WTC11 (cell line): Measurements from ENCODE around the gene ZNF35. TPM values are rescaled to one million over a fixed set of nuclear protein-coding genes. Genes with fewer than 3 reads are reported as not detected.

Experiments used
- ATAC-seq: fragments of 200-7000 bp; cut with Tn5 transposase; 2 replicates; pipeline ENCODE4 v1.10.0; 2021; ENCODE audit warnings: mild to moderate bottlenecking, moderate library complexity
- CTCF ChIA-PET: fragments of 300-600 bp; sonication (Branson Sonifier 250); formaldehyde crosslinking; loops from one replicate; lab custom pipeline; 2021; ENCODE audit warnings: antibody characterized with exemption; lab: Charles Lee
- POLR2A ChIA-PET: fragments of 350-600 bp; sonication (Branson Sonifier 250); formaldehyde crosslinking; loops from one replicate; lab custom pipeline; 2021; ENCODE audit warnings: antibody characterized with exemption; lab: Charles Lee
- DNase-seq: peaks from one replicate; pipeline ENCODE4 v3.0.0; 2021; ENCODE audit warnings: low spot score
- H3K27ac Mint-ChIP-seq: 2 replicates; pipeline ENCODE4 v1.8.0; 2021; ENCODE audit warnings: mixed read lengths
- H3K27me3 Mint-ChIP-seq: 2 replicates; pipeline ENCODE4 v1.8.0; 2021; ENCODE audit warnings: low read depth, mild to moderate bottlenecking, moderate library complexity, mixed read lengths
- H3K36me3 Mint-ChIP-seq: 2 replicates; pipeline ENCODE4 v1.8.0; 2021; ENCODE audit warnings: mixed read lengths
- H3K4me1 Mint-ChIP-seq: 2 replicates; pipeline ENCODE4 v1.8.0; 2022; ENCODE audit warnings: mixed read lengths
- H3K4me3 Mint-ChIP-seq: 2 replicates; pipeline ENCODE4 v1.8.0; 2021; ENCODE audit warnings: mild to moderate bottlenecking, moderate library complexity, mixed read lengths
- H3K9me3 Mint-ChIP-seq: 2 replicates; pipeline ENCODE4 v1.8.0; 2021; ENCODE audit warnings: mixed read lengths
- CREB1 ChIP-seq: sonication (generic); formaldehyde crosslinking; IDR thresholded peaks from 2 replicates; pipeline ENCODE4 v1.8.0; 2023; ENCODE audit warnings: mild to moderate bottlenecking, missing genetic modification reagents
- ELF4 ChIP-seq: sonication (generic); formaldehyde crosslinking; IDR thresholded peaks from 2 replicates; pipeline ENCODE4 v1.8.1; 2022; ENCODE audit warnings: low read depth, mild to moderate bottlenecking, moderate library complexity, missing genetic modification reagents
- KAT7 ChIP-seq: sonication (generic); formaldehyde crosslinking; IDR thresholded peaks from 2 replicates; pipeline ENCODE4 v1.8.1; 2023; ENCODE audit warnings: missing genetic modification reagents, mild to moderate bottlenecking, borderline replicate concordance
- MXD4 ChIP-seq: fragments of 250-450 bp; sonication (Bioruptor Pico); IDR thresholded peaks from 2 replicates; pipeline ENCODE4 v1.8.0; 2021; ENCODE audit warnings: mild to moderate bottlenecking, moderate library complexity, borderline replicate concordance
- NFATC4 ChIP-seq: fragments of 250-450 bp; sonication (Bioruptor Pico); IDR thresholded peaks from 2 replicates; pipeline ENCODE4 v1.9.0; 2021; ENCODE audit warnings: mild to moderate bottlenecking
- PRRX2 ChIP-seq: fragments of 250-450 bp; sonication (Bioruptor Pico); IDR thresholded peaks from 2 replicates; pipeline ENCODE4 v1.8.0; 2021; ENCODE audit warnings: mild to moderate bottlenecking
- RORB ChIP-seq: fragments of 250-450 bp; sonication (Bioruptor Pico); IDR thresholded peaks from 2 replicates; pipeline ENCODE4 v1.9.0; 2021; ENCODE audit warnings: mild to moderate bottlenecking
- SMAD4 ChIP-seq: sonication (generic); formaldehyde crosslinking; IDR thresholded peaks from 2 replicates; pipeline ENCODE4 v1.8.0; 2022; ENCODE audit warnings: mild to moderate bottlenecking, missing genetic modification reagents
- TEAD1 ChIP-seq: sonication (generic); formaldehyde crosslinking; IDR thresholded peaks from 2 replicates; pipeline ENCODE4 v1.8.0; 2022; ENCODE audit warnings: mild to moderate bottlenecking, missing genetic modification reagents
- TP53 ChIP-seq: sonication (generic); formaldehyde crosslinking; IDR thresholded peaks from 2 replicates; pipeline ENCODE4 v1.8.1; 2023; ENCODE audit warnings: mild to moderate bottlenecking, missing genetic modification reagents
- ZNF138 ChIP-seq: sonication (generic); formaldehyde crosslinking; conservative IDR thresholded peaks from 2 replicates; pipeline ENCODE4 v1.8.1; 2022; ENCODE audit warnings: mild to moderate bottlenecking, moderate library complexity, missing genetic modification reagents
- ZNF423 ChIP-seq: fragments of 250-450 bp; sonication (Bioruptor Pico); IDR thresholded peaks from 2 replicates; pipeline ENCODE4 v2.1.2; 2022; ENCODE audit warnings: mild to moderate bottlenecking, moderate library complexity
- ZNF671 ChIP-seq: fragments of 250-450 bp; sonication (Bioruptor Pico); IDR thresholded peaks from 2 replicates; pipeline ENCODE4 v1.8.0; 2021; ENCODE audit warnings: mild to moderate bottlenecking
- total RNA-seq: library from RNA; stranded (reverse); gene quantifications from 3 replicates; pipeline ENCODE4 v1.2.3, GENCODE V29; 2021
- TF ChIP-seq, protein P1 (sequence below): sonication (generic); formaldehyde crosslinking; IDR thresholded peaks from 2 replicates; pipeline ENCODE4 v1.8.1; 2022; ENCODE audit warnings: low read depth, missing genetic modification reagents, borderline replicate concordance
- TF ChIP-seq, protein P2 (sequence below): sonication (generic); formaldehyde crosslinking; conservative IDR thresholded peaks from 2 replicates; pipeline ENCODE4 v1.8.1; 2023; ENCODE audit warnings: mild to moderate bottlenecking, low read depth, missing genetic modification reagents, moderate library complexity
- TF ChIP-seq, protein P3 (sequence below): sonication (generic); formaldehyde crosslinking; IDR thresholded peaks from 2 replicates; pipeline ENCODE4 v1.8.1; 2023; ENCODE audit warnings: mild to moderate bottlenecking, moderate library complexity, missing genetic modification reagents
- TF ChIP-seq, protein P4 (sequence below): sonication (generic); formaldehyde crosslinking; IDR thresholded peaks from 2 replicates; pipeline ENCODE4 v1.8.0; 2022; ENCODE audit warnings: mild to moderate bottlenecking, missing genetic modification reagents
- TF ChIP-seq, protein P5 (sequence below): sonication (generic); formaldehyde crosslinking; IDR thresholded peaks from 2 replicates; pipeline ENCODE4 v1.8.1; 2022; ENCODE audit warnings: mild to moderate bottlenecking, missing genetic modification reagents, moderate library complexity, borderline replicate concordance
- TF ChIP-seq, protein P6 (sequence below): fragments of 250-450 bp; sonication (Bioruptor Pico); IDR thresholded peaks from 2 replicates; pipeline ENCODE4 v1.9.0; 2021; ENCODE audit warnings: mild to moderate bottlenecking

Gene ZNF35
- total RNA-seq, 1 experiment from 2014 or later: 17.2 TPM

DNA sequence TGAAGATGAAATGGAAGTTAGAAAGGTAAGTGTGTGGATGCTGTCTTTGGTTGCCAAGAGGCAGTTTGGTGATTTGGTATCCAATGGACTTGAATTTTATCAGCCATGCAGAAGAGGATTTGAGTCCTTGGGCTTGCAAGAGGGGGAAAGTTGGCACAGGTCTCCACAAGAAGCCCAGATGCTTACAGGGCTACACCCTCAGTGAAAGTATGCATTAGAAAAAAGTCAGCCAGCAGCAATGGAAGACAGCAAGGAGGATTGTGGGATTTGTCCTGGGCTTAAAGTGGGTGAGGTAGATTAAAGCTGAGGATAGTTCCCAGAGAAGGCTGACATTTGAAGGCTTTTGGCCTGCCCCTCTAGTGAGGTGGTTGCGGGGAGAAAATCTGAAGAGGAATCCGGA, 46.8 kb upstream of the ZNF35 start:
- ATAC-seq (no peak), DNase-seq (no peak)
- Mint-ChIP-seq H3K27ac (no peak overlapping the region), H3K36me3 (peaks cover 39% of the 10 kb centered on the region), H3K9me3 (peaks cover 46% of the 10 kb centered on the region), H3K4me1 (no peaks in the 10 kb centered on the region)
- CTCF ChIA-PET: no interaction called here
- no peak for TF ChIP-seq ZNF671 (CRISPR knock-in tag)
- no peak for TF ChIP-seq KAT7 (CRISPR knock-in tag)
- TF ChIP-seq CREB1 (CRISPR knock-in tag): no peak
- no peak for TF ChIP-seq RORB (CRISPR knock-in tag)
- TF ChIP-seq, protein P1, sequence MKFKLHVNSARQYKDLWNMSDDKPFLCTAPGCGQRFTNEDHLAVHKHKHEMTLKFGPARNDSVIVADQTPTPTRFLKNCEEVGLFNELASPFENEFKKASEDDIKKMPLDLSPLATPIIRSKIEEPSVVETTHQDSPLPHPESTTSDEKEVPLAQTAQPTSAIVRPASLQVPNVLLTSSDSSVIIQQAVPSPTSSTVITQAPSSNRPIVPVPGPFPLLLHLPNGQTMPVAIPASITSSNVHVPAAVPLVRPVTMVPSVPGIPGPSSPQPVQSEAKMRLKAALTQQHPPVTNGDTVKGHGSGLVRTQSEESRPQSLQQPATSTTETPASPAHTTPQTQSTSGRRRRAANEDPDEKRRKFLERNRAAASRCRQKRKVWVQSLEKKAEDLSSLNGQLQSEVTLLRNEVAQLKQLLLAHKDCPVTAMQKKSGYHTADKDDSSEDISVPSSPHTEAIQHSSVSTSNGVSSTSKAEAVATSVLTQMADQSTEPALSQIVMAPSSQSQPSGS (CRISPR knock-in tag): no peak
- TF ChIP-seq TEAD1 (CRISPR knock-in tag): no peak
- TF ChIP-seq, protein P2, sequence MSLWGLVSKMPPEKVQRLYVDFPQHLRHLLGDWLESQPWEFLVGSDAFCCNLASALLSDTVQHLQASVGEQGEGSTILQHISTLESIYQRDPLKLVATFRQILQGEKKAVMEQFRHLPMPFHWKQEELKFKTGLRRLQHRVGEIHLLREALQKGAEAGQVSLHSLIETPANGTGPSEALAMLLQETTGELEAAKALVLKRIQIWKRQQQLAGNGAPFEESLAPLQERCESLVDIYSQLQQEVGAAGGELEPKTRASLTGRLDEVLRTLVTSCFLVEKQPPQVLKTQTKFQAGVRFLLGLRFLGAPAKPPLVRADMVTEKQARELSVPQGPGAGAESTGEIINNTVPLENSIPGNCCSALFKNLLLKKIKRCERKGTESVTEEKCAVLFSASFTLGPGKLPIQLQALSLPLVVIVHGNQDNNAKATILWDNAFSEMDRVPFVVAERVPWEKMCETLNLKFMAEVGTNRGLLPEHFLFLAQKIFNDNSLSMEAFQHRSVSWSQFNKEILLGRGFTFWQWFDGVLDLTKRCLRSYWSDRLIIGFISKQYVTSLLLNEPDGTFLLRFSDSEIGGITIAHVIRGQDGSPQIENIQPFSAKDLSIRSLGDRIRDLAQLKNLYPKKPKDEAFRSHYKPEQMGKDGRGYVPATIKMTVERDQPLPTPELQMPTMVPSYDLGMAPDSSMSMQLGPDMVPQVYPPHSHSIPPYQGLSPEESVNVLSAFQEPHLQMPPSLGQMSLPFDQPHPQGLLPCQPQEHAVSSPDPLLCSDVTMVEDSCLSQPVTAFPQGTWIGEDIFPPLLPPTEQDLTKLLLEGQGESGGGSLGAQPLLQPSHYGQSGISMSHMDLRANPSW (CRISPR knock-in tag): no peak
- no peak for TF ChIP-seq PRRX2
- TF ChIP-seq, protein P3, sequence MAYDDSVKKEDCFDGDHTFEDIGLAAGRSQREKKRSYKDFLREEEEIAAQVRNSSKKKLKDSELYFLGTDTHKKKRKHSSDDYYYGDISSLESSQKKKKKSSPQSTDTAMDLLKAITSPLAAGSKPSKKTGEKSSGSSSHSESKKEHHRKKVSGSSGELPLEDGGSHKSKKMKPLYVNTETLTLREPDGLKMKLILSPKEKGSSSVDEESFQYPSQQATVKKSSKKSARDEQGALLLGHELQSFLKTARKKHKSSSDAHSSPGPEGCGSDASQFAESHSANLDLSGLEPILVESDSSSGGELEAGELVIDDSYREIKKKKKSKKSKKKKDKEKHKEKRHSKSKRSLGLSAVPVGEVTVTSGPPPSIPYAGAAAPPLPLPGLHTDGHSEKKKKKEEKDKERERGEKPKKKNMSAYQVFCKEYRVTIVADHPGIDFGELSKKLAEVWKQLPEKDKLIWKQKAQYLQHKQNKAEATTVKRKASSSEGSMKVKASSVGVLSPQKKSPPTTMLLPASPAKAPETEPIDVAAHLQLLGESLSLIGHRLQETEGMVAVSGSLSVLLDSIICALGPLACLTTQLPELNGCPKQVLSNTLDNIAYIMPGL (CRISPR knock-in tag): no peak
- TF ChIP-seq ELF4 (CRISPR knock-in tag): no peak
- no peak for TF ChIP-seq MXD4 (CRISPR knock-in tag)
- TF ChIP-seq, protein P4, sequence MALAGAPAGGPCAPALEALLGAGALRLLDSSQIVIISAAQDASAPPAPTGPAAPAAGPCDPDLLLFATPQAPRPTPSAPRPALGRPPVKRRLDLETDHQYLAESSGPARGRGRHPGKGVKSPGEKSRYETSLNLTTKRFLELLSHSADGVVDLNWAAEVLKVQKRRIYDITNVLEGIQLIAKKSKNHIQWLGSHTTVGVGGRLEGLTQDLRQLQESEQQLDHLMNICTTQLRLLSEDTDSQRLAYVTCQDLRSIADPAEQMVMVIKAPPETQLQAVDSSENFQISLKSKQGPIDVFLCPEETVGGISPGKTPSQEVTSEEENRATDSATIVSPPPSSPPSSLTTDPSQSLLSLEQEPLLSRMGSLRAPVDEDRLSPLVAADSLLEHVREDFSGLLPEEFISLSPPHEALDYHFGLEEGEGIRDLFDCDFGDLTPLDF (CRISPR knock-in tag): no peak
- TF ChIP-seq ZNF138 (CRISPR knock-in tag): no peak
- TF ChIP-seq ZNF423 (CRISPR knock-in tag): no peak
- TF ChIP-seq, protein P5, sequence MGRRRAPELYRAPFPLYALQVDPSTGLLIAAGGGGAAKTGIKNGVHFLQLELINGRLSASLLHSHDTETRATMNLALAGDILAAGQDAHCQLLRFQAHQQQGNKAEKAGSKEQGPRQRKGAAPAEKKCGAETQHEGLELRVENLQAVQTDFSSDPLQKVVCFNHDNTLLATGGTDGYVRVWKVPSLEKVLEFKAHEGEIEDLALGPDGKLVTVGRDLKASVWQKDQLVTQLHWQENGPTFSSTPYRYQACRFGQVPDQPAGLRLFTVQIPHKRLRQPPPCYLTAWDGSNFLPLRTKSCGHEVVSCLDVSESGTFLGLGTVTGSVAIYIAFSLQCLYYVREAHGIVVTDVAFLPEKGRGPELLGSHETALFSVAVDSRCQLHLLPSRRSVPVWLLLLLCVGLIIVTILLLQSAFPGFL: no peak
- TF ChIP-seq, protein P6, sequence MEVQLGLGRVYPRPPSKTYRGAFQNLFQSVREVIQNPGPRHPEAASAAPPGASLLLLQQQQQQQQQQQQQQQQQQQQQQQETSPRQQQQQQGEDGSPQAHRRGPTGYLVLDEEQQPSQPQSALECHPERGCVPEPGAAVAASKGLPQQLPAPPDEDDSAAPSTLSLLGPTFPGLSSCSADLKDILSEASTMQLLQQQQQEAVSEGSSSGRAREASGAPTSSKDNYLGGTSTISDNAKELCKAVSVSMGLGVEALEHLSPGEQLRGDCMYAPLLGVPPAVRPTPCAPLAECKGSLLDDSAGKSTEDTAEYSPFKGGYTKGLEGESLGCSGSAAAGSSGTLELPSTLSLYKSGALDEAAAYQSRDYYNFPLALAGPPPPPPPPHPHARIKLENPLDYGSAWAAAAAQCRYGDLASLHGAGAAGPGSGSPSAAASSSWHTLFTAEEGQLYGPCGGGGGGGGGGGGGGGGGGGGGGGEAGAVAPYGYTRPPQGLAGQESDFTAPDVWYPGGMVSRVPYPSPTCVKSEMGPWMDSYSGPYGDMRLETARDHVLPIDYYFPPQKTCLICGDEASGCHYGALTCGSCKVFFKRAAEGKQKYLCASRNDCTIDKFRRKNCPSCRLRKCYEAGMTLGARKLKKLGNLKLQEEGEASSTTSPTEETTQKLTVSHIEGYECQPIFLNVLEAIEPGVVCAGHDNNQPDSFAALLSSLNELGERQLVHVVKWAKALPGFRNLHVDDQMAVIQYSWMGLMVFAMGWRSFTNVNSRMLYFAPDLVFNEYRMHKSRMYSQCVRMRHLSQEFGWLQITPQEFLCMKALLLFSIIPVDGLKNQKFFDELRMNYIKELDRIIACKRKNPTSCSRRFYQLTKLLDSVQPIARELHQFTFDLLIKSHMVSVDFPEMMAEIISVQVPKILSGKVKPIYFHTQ (CRISPR knock-in tag): no peak
- no peak for TF ChIP-seq SMAD4 (CRISPR knock-in tag)
- no peak for TF ChIP-seq NFATC4 (CRISPR knock-in tag)
- TF ChIP-seq TP53 (CRISPR knock-in tag): no peak
- TF ChIP-seq, all 79 proteins: peak for 0
- Mint-ChIP-seq H3K27me3 (no peaks in the 10 kb centered on the region), H3K4me3 (no peak overlapping the region)
- POLR2A ChIA-PET: no interaction called here
